ENCODE measurements around the gene GTPBP6.

The GTPBP6 gene

GRCh38 chrX:335758-336155, 17.2 kb upstream of the GTPBP6 start:
- Histone ChIP-seq H3K4me1 (ENCODE audit: control insufficient read depth, insufficient read depth, low read depth, low read length) (peaks cover 13% of the 10 kb centered on the region), H3K9me3 (ENCODE audit: control insufficient read depth, low read length) (no peaks in the 10 kb centered on the region), H3K23ac (ENCODE audit: low read length in 2 of 2) (no peak overlapping the region), H3K9ac (ENCODE audit: low read length) (no peak overlapping the region), H4K91ac (ENCODE audit: low read length) (no peak overlapping the region), H3K79me1 (replicated peaks; ENCODE audit: low read length, poor library complexity, severe bottlenecking) (peaks cover 2% of the 10 kb centered on the region), H2BK120ac (ENCODE audit: low read depth, low read length) (no peak overlapping the region), H3K36me3 (ENCODE audit: control insufficient read depth in 1 of 2, insufficient read depth in 2 of 2, low read depth in 1 of 2, low read length in 2 of 2) (peaks cover 0 to 69% of the 10 kb centered on the region in 2 experiments), H3K27me3 (ENCODE audit: control insufficient read depth in 1 of 2, insufficient read depth in 1 of 2, low read length in 2 of 2) (peaks cover 0 to 10% of the 10 kb centered on the region in 2 experiments), H2AK5ac (ENCODE audit: low read length, severe bottlenecking) (no peak overlapping the region), H4K8ac (ENCODE audit: low read length) (no peak overlapping the region), H3K4me3 (ENCODE audit: insufficient read depth in 1 of 2, low read depth in 1 of 2, low read length in 2 of 2) (no peak overlapping the region), H2AFZ (ENCODE audit: low read depth, low read length) (no peak overlapping the region), H2BK5ac (ENCODE audit: low read depth, low read length, poor library complexity, severe bottlenecking) (no peak overlapping the region), H3K14ac (ENCODE audit: low read length in 2 of 2) (no peak overlapping the region), H2BK15ac (ENCODE audit: low read depth, poor library complexity, severe bottlenecking) (no peak overlapping the region), H3K4ac (ENCODE audit: low read depth in 1 of 2, low read length in 2 of 2) (no peak overlapping the region), H3K27ac (ENCODE audit: low read length, poor library complexity, severe bottlenecking) (no peak overlapping the region), H3K4me2 (ENCODE audit: low read length, poor library complexity, severe bottlenecking) (no peak overlapping the region), H3K18ac (ENCODE audit: low read depth in 1 of 2, low read length in 2 of 2) (no peak overlapping the region), H2BK12ac (ENCODE audit: low read length in 2 of 2) (no peak overlapping the region)
- DNase-seq = no peak
- 97% methylated on average over 15 of the region's 17 CpGs for WGBS

GRCh38 chrX:334971-335757, 16.6 kb upstream of the GTPBP6 start:
- 97% methylated on average over 47 of the region's 47 CpGs for WGBS
- H2AK5ac ChIP-seq (ENCODE audit: low read length, severe bottlenecking) = no peak overlapping the region
- H3K4me3 ChIP-seq (ENCODE audit: insufficient read depth in 1 of 2, low read depth in 1 of 2, low read length in 2 of 2) = no peak overlapping the region

GRCh38 chrX:334331-334891, 15.8 kb upstream of the GTPBP6 start:
- Histone ChIP-seq H3K23ac (ENCODE audit: low read length in 2 of 2) (no peak overlapping the region), H4K91ac (ENCODE audit: low read length) (no peak overlapping the region), H2AK5ac (ENCODE audit: low read length, severe bottlenecking) (no peak overlapping the region), H3K27ac (ENCODE audit: low read length, poor library complexity, severe bottlenecking) (no peak overlapping the region), H3K9ac (ENCODE audit: low read length) (no peak overlapping the region), H3K4me2 (ENCODE audit: low read length, poor library complexity, severe bottlenecking) (no peak overlapping the region), H2AFZ (ENCODE audit: low read depth, low read length) (no peak overlapping the region), H3K36me3 (ENCODE audit: control insufficient read depth in 1 of 2, insufficient read depth in 2 of 2, low read depth in 1 of 2, low read length in 2 of 2) (peaks cover 0 to 64% of the 10 kb centered on the region in 2 experiments), H3K79me1 (replicated peaks; ENCODE audit: low read length, poor library complexity, severe bottlenecking) (peaks cover 2% of the 10 kb centered on the region), H2BK120ac (ENCODE audit: low read depth, low read length) (no peak overlapping the region), H4K8ac (ENCODE audit: low read length) (no peak overlapping the region), H3K18ac (ENCODE audit: low read depth in 1 of 2, low read length in 2 of 2) (no peak overlapping the region), H3K9me3 (ENCODE audit: control insufficient read depth, low read length) (no peaks in the 10 kb centered on the region), H3K27me3 (ENCODE audit: control insufficient read depth in 1 of 2, insufficient read depth in 1 of 2, low read length in 2 of 2) (peaks cover 0 to 10% of the 10 kb centered on the region in 2 experiments), H3K4me3 (ENCODE audit: insufficient read depth in 1 of 2, low read depth in 1 of 2, low read length in 2 of 2) (peak overlapping the region in 1 of 2 experiments; percentile 7), H3K14ac (ENCODE audit: low read length in 2 of 2) (no peak overlapping the region), H3K4me1 (ENCODE audit: control insufficient read depth, insufficient read depth, low read depth, low read length) (peaks cover 15% of the 10 kb centered on the region), H3K4ac (ENCODE audit: low read depth in 1 of 2, low read length in 2 of 2) (peak overlapping the region in 1 of 2 experiments; percentile 31), H2BK12ac (ENCODE audit: low read length in 2 of 2) (no peak overlapping the region), H2BK15ac (ENCODE audit: low read depth, poor library complexity, severe bottlenecking) (no peak overlapping the region), H2BK5ac (ENCODE audit: low read depth, low read length, poor library complexity, severe bottlenecking) (no peak overlapping the region)
- WGBS = 94% methylated on average over 53 of the region's 53 CpGs
- no peak for DNase-seq

More at GRCh38 chrX:334971-335757, 16.6 kb upstream of the GTPBP6 start:
- Histone ChIP-seq H3K79me1 (replicated peaks; ENCODE audit: low read length, poor library complexity, severe bottlenecking) (peaks cover 2% of the 10 kb centered on the region), H2BK120ac (ENCODE audit: low read depth, low read length) (no peak overlapping the region), H3K4me2 (ENCODE audit: low read length, poor library complexity, severe bottlenecking) (no peak overlapping the region), H3K9ac (ENCODE audit: low read length) (no peak overlapping the region), H3K23ac (ENCODE audit: low read length in 2 of 2) (no peak overlapping the region), H4K91ac (ENCODE audit: low read length) (no peak overlapping the region), H2BK5ac (ENCODE audit: low read depth, low read length, poor library complexity, severe bottlenecking) (no peak overlapping the region), H3K18ac (ENCODE audit: low read depth in 1 of 2, low read length in 2 of 2) (no peak overlapping the region), H3K4me1 (ENCODE audit: control insufficient read depth, insufficient read depth, low read depth, low read length) (peaks cover 15% of the 10 kb centered on the region), H2AFZ (ENCODE audit: low read depth, low read length) (no peak overlapping the region), H3K27ac (ENCODE audit: low read length, poor library complexity, severe bottlenecking) (no peak overlapping the region), H3K27me3 (ENCODE audit: control insufficient read depth in 1 of 2, insufficient read depth in 1 of 2, low read length in 2 of 2) (peaks cover 0 to 10% of the 10 kb centered on the region in 2 experiments), H3K9me3 (ENCODE audit: control insufficient read depth, low read length) (no peaks in the 10 kb centered on the region), H3K14ac (ENCODE audit: low read length in 2 of 2) (no peak overlapping the region), H3K36me3 (ENCODE audit: control insufficient read depth in 1 of 2, insufficient read depth in 2 of 2, low read depth in 1 of 2, low read length in 2 of 2) (peaks cover 0 to 64% of the 10 kb centered on the region in 2 experiments), H4K8ac (ENCODE audit: low read length) (no peak overlapping the region), H3K4ac (ENCODE audit: low read depth in 1 of 2, low read length in 2 of 2) (no peak overlapping the region), H2BK12ac (ENCODE audit: low read length in 2 of 2) (no peak overlapping the region), H2BK15ac (ENCODE audit: low read depth, poor library complexity, severe bottlenecking) (no peak overlapping the region)
- no peak for DNase-seq

GRCh38 chrX:333611-334311, 15.2 kb upstream of the GTPBP6 start:
- H3K9ac ChIP-seq (ENCODE audit: low read length) = no peak overlapping the region
- H4K8ac ChIP-seq (ENCODE audit: low read length) = no peak overlapping the region
- no peak overlapping the region for H3K4me2 ChIP-seq (ENCODE audit: low read length, poor library complexity, severe bottlenecking)
- DNase-seq = no peak
- peaks cover 2% of the 10 kb centered on the region for H3K79me1 ChIP-seq (replicated peaks; ENCODE audit: low read length, poor library complexity, severe bottlenecking)
- peaks cover 0 to 60% of the 10 kb centered on the region in 2 experiments for H3K36me3 ChIP-seq (ENCODE audit: control insufficient read depth in 1 of 2, insufficient read depth in 2 of 2, low read depth in 1 of 2, low read length in 2 of 2)
- no peak overlapping the region for H3K18ac ChIP-seq (ENCODE audit: low read depth in 1 of 2, low read length in 2 of 2)
- WGBS = 97% methylated on average over 51 of the region's 51 CpGs
- H3K14ac ChIP-seq (ENCODE audit: low read length in 2 of 2) = no peak overlapping the region
- H3K23ac ChIP-seq (ENCODE audit: low read length in 2 of 2) = no peak overlapping the region
- no peak overlapping the region for H2BK15ac ChIP-seq (ENCODE audit: low read depth, poor library complexity, severe bottlenecking)
- no peak overlapping the region for H4K91ac ChIP-seq (ENCODE audit: low read length)
- H2BK12ac ChIP-seq (ENCODE audit: low read length in 2 of 2) = no peak overlapping the region
- H3K4me3 ChIP-seq (ENCODE audit: insufficient read depth in 1 of 2, low read depth in 1 of 2, low read length in 2 of 2) = no peak overlapping the region
- H3K27ac ChIP-seq (ENCODE audit: low read length, poor library complexity, severe bottlenecking) = no peak overlapping the region
- H2AK5ac ChIP-seq (ENCODE audit: low read length, severe bottlenecking) = no peak overlapping the region
- peaks cover 0 to 10% of the 10 kb centered on the region in 2 experiments for H3K27me3 ChIP-seq (ENCODE audit: control insufficient read depth in 1 of 2, insufficient read depth in 1 of 2, low read length in 2 of 2)
- H2AFZ ChIP-seq (ENCODE audit: low read depth, low read length) = no peak overlapping the region
- no peak overlapping the region for H2BK120ac ChIP-seq (ENCODE audit: low read depth, low read length)
- peaks cover 15% of the 10 kb centered on the region for H3K4me1 ChIP-seq (ENCODE audit: control insufficient read depth, insufficient read depth, low read depth, low read length)
- H3K4ac ChIP-seq (ENCODE audit: low read depth in 1 of 2, low read length in 2 of 2) = no peak overlapping the region
- H3K9me3 ChIP-seq (ENCODE audit: control insufficient read depth, low read length) = no peaks in the 10 kb centered on the region
- H2BK5ac ChIP-seq (ENCODE audit: low read depth, low read length, poor library complexity, severe bottlenecking) = no peak overlapping the region

Data from mesenchymal stem cell (in vitro differentiated cells and primary cell).